Astrocyte of the hippocampus (primary cell): ENCODE measurements around the gene ABCA2.
A peak's percentile ranks its signal among the peaks of the same experiment; 100 is the strongest.
"Not testable (repeated sequence)": the region's sequence is repeated elsewhere in the genome, so short reads cannot be mapped to it uniquely, and the experiment has no call there.

Experiments used
- DNase-seq: peaks from one replicate; pipeline ENCODE4 v3.0.0; 2011; ENCODE audit warnings: low read depth, low spot score

ABCA2 gene

GRCh38 chr9:137017071-137017470 lies 11.0 kb downstream of the ABCA2 start:
- DNase-seq: no peak

- no peak for DNase-seq
Measured at GRCh38 chr9:137016436-137016835, 11.6 kb downstream of the ABCA2 start.

GRCh38 chr9:137015976-137016375 lies 12.1 kb downstream of the ABCA2 start:
- no peak for DNase-seq

- DNase-seq: no peak
Measured at GRCh38 chr9:137015540-137015930, 12.5 kb downstream of the ABCA2 start.

- DNase-seq: no peak
Measured at GRCh38 chr9:137014776-137015539, 13.1 kb downstream of the ABCA2 start.

- DNase-seq: no peak
Measured at GRCh38 chr9:137014166-137014565, 13.9 kb downstream of the ABCA2 start.

- DNase-seq: no peak
Measured at GRCh38 chr9:137013571-137013940, 14.5 kb downstream of the ABCA2 start.

GRCh38 chr9:137012694-137013570 lies 15.1 kb downstream of the ABCA2 start:
- DNase-seq: no peak

GRCh38 chr9:137011907-137012675 lies 15.9 kb downstream of the ABCA2 start:
- no peak for DNase-seq

- no peak for DNase-seq
Measured at GRCh38 chr9:137011156-137011555, 16.9 kb downstream of the ABCA2 start.

GRCh38 chr9:137009938-137010732 lies 17.9 kb downstream of the ABCA2 start:
- DNase-seq: no peak

GRCh38 chr9:137009217-137009616 lies 18.8 kb downstream of the ABCA2 start:
- no peak for DNase-seq

GRCh38 chr9:137008312-137008711 lies 19.7 kb downstream of the ABCA2 start:
- no peak for DNase-seq

GRCh38 chr9:137007816-137008270 lies 20.2 kb downstream of the ABCA2 start:
- DNase-seq: no peak

GRCh38 chr9:137007108-137007815 lies 20.8 kb downstream of the ABCA2 start:
- no peak for DNase-seq

GRCh38 chr9:137006116-137007003 lies 21.7 kb downstream of the ABCA2 start:
- DNase-seq: peak; percentile 49

GRCh38 chr9:137004285-137004684 lies 23.8 kb downstream of the ABCA2 start:
- not testable (repeated sequence) for DNase-seq

- DNase-seq: no peak
Measured at GRCh38 chr9:137002646-137003041, 25.4 kb downstream of the ABCA2 start.

- DNase-seq: no peak
Measured at GRCh38 chr9:137001857-137002645, 26.0 kb downstream of the ABCA2 start.
